WTC11 (cell line): Measurements from ENCODE around the gene OTOA. TPM values are rescaled to one million over a fixed set of nuclear protein-coding genes. Genes with fewer than 3 reads are reported as not detected.

Experiments used
- ATAC-seq: fragments of 200-7000 bp; cut with Tn5 transposase; 2 replicates; pipeline ENCODE4 v1.10.0; 2021; ENCODE audit warnings: mild to moderate bottlenecking, moderate library complexity
- CTCF ChIA-PET: fragments of 300-600 bp; sonication (Branson Sonifier 250); formaldehyde crosslinking; loops from one replicate; lab custom pipeline; 2021; ENCODE audit warnings: antibody characterized with exemption; lab: Charles Lee
- POLR2A ChIA-PET: fragments of 350-600 bp; sonication (Branson Sonifier 250); formaldehyde crosslinking; loops from one replicate; lab custom pipeline; 2021; ENCODE audit warnings: antibody characterized with exemption; lab: Charles Lee
- DNase-seq: peaks from one replicate; pipeline ENCODE4 v3.0.0; 2021; ENCODE audit warnings: low spot score
- H3K27ac Mint-ChIP-seq: 2 replicates; pipeline ENCODE4 v1.8.0; 2021; ENCODE audit warnings: mixed read lengths
- H3K27me3 Mint-ChIP-seq: 2 replicates; pipeline ENCODE4 v1.8.0; 2021; ENCODE audit warnings: low read depth, mild to moderate bottlenecking, moderate library complexity, mixed read lengths
- H3K36me3 Mint-ChIP-seq: 2 replicates; pipeline ENCODE4 v1.8.0; 2021; ENCODE audit warnings: mixed read lengths
- H3K4me1 Mint-ChIP-seq: 2 replicates; pipeline ENCODE4 v1.8.0; 2022; ENCODE audit warnings: mixed read lengths
- H3K4me3 Mint-ChIP-seq: 2 replicates; pipeline ENCODE4 v1.8.0; 2021; ENCODE audit warnings: mild to moderate bottlenecking, moderate library complexity, mixed read lengths
- H3K9me3 Mint-ChIP-seq: 2 replicates; pipeline ENCODE4 v1.8.0; 2021; ENCODE audit warnings: mixed read lengths
- AFF4 ChIP-seq: sonication (generic); formaldehyde crosslinking; IDR thresholded peaks from 2 replicates; pipeline ENCODE4 v1.8.1; 2023; ENCODE audit warnings: mild to moderate bottlenecking, missing genetic modification reagents, borderline replicate concordance
- ERG ChIP-seq: fragments of 250-450 bp; sonication (Bioruptor Pico); IDR thresholded peaks from 2 replicates; pipeline ENCODE4 v1.8.0; 2021; ENCODE audit warnings: mild to moderate bottlenecking
- GABPB1 ChIP-seq: sonication (generic); formaldehyde crosslinking; IDR thresholded peaks from 2 replicates; pipeline ENCODE4 v1.8.1; 2023; ENCODE audit warnings: mild to moderate bottlenecking, missing genetic modification reagents
- JAZF1 ChIP-seq: fragments of 250-450 bp; sonication (Bioruptor Pico); IDR thresholded peaks from 2 replicates; pipeline ENCODE4 v1.9.0; 2021; ENCODE audit warnings: moderate library complexity, mild to moderate bottlenecking, inconsistent platforms
- KAT7 ChIP-seq: sonication (generic); formaldehyde crosslinking; IDR thresholded peaks from 2 replicates; pipeline ENCODE4 v1.8.1; 2023; ENCODE audit warnings: missing genetic modification reagents, mild to moderate bottlenecking, borderline replicate concordance
- NR2C2 ChIP-seq: sonication (generic); formaldehyde crosslinking; IDR thresholded peaks from 2 replicates; pipeline ENCODE4 v1.8.0; 2022; ENCODE audit warnings: mild to moderate bottlenecking, missing genetic modification reagents
- RELA ChIP-seq: sonication (generic); formaldehyde crosslinking; IDR thresholded peaks from 2 replicates; pipeline ENCODE4 v1.8.1; 2022; ENCODE audit warnings: missing genetic modification reagents, mild to moderate bottlenecking, borderline replicate concordance
- SMAD3 ChIP-seq: sonication (generic); formaldehyde crosslinking; IDR thresholded peaks from 2 replicates; pipeline ENCODE4 v1.8.0; 2022; ENCODE audit warnings: missing genetic modification reagents, mild to moderate bottlenecking, borderline replicate concordance
- SMAD4 ChIP-seq: sonication (generic); formaldehyde crosslinking; IDR thresholded peaks from 2 replicates; pipeline ENCODE4 v1.8.0; 2022; ENCODE audit warnings: mild to moderate bottlenecking, missing genetic modification reagents
- TEAD1 ChIP-seq: sonication (generic); formaldehyde crosslinking; IDR thresholded peaks from 2 replicates; pipeline ENCODE4 v1.8.0; 2022; ENCODE audit warnings: mild to moderate bottlenecking, missing genetic modification reagents
- ZNF219 ChIP-seq: sonication (generic); formaldehyde crosslinking; IDR thresholded peaks from 2 replicates; pipeline ENCODE4 v1.8.0; 2023; ENCODE audit warnings: missing genetic modification reagents, mild to moderate bottlenecking, borderline replicate concordance
- ZNF281 ChIP-seq: sonication (generic); formaldehyde crosslinking; IDR thresholded peaks from 2 replicates; pipeline ENCODE4 v1.8.0; 2023; ENCODE audit warnings: mild to moderate bottlenecking, missing genetic modification reagents
- total RNA-seq: library from RNA; stranded (reverse); gene quantifications from 3 replicates; pipeline ENCODE4 v1.2.3, GENCODE V29; 2021
- TF ChIP-seq, protein P1 (sequence below): sonication (generic); formaldehyde crosslinking; IDR thresholded peaks from 2 replicates; pipeline ENCODE4 v1.8.1; 2023; ENCODE audit warnings: mild to moderate bottlenecking, missing genetic modification reagents
- TF ChIP-seq, protein P2 (sequence below): sonication (generic); formaldehyde crosslinking; IDR thresholded peaks from 2 replicates; pipeline ENCODE4 v1.8.1; 2022; ENCODE audit warnings: mild to moderate bottlenecking, moderate library complexity, missing genetic modification reagents
- TF ChIP-seq, protein P3 (sequence below): fragments of 250-450 bp; sonication (Bioruptor Pico); IDR thresholded peaks from 2 replicates; pipeline ENCODE4 v2.1.2; 2022; ENCODE audit warnings: mild to moderate bottlenecking, moderate library complexity

The OTOA gene
- total RNA-seq, 1 experiment from 2014 or later: 0.11 TPM

DNA sequence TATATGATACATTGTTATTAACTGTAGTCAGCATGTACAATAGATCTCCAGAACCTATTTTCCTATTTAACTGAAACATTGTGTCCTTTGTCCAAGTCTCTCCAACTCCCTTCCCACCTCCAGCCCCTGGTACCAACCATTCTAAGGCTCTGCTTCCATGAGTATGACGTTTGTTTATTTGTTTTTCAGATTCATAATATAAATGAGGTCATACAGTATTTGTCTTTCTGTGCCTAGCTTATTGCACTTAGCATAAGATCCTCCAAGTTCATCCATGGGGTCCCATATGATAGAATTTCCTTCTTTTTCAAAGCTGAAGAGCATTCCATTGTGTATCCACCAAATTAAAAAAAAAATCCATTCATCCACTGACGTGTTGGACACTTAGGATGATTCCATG is 39.4 kb downstream of the OTOA start (continued):
- TF ChIP-seq ZNF281 (CRISPR knock-in tag): no peak

DNA sequence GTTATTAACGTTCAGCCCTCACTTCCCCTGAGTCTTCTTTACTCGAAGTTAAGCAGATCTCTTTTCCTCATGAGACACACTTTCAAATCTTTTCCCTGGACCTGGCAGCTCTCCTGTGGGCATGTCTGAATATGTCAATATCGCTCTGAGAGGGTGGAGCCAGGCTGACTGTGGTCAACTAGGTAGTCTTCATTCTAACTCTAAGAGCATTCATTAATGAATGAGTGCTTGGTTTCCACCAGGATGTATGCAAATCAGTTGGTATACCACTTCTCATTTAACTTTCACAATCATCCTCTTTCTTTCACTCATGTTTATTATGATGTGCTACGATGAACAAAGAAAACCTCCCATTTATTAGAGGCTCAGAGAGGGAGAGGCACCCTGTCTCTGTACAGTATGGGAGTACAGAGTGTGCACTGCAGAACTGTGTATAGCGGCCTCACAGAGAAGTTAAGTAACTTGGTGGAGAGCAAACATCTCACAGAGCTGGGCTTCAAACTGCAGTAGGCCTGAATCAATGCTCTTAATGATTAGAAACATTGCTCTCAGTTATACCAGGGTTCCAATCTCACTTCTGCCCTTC is 39.9 kb downstream of the OTOA start:
- peaks cover 8% of the 10 kb centered on the region; the same call in 1 of the 2 replicates for H3K4me1 Mint-ChIP-seq
- DNase-seq (no peak), ATAC-seq (no peak)
- H3K4me3 Mint-ChIP-seq: no peak overlapping the region
- ChIA-PET CTCF (interaction anchor here (1.1 to 1.5 kb wide), 2 partner anchors 20 to 46 kb away, joined by 3 to 5 read pairs; no protein-coding TSS in a partner anchor), POLR2A (no interaction called here)
- H3K36me3 Mint-ChIP-seq: no peaks in the 10 kb centered on the region
- H3K27ac Mint-ChIP-seq: no peak overlapping the region
- TF ChIP-seq, protein P1, sequence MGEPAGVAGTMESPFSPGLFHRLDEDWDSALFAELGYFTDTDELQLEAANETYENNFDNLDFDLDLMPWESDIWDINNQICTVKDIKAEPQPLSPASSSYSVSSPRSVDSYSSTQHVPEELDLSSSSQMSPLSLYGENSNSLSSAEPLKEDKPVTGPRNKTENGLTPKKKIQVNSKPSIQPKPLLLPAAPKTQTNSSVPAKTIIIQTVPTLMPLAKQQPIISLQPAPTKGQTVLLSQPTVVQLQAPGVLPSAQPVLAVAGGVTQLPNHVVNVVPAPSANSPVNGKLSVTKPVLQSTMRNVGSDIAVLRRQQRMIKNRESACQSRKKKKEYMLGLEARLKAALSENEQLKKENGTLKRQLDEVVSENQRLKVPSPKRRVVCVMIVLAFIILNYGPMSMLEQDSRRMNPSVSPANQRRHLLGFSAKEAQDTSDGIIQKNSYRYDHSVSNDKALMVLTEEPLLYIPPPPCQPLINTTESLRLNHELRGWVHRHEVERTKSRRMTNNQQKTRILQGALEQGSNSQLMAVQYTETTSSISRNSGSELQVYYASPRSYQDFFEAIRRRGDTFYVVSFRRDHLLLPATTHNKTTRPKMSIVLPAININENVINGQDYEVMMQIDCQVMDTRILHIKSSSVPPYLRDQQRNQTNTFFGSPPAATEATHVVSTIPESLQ (CRISPR knock-in tag): no peak
- TF ChIP-seq GABPB1 (CRISPR knock-in tag) (no peak), ERG (CRISPR knock-in tag) (no peak), KAT7 (CRISPR knock-in tag) (no peak), SMAD3 (CRISPR knock-in tag) (no peak), AFF4 (CRISPR knock-in tag) (no peak), ZNF281 (CRISPR knock-in tag) (no peak), NR2C2 (CRISPR knock-in tag) (no peak), ZNF219 (CRISPR knock-in tag) (no peak), JAZF1 (CRISPR knock-in tag) (no peak), TEAD1 (CRISPR knock-in tag) (no peak), RELA (CRISPR knock-in tag) (no peak), SMAD4 (CRISPR knock-in tag) (no peak)
- TF ChIP-seq, protein P2, sequence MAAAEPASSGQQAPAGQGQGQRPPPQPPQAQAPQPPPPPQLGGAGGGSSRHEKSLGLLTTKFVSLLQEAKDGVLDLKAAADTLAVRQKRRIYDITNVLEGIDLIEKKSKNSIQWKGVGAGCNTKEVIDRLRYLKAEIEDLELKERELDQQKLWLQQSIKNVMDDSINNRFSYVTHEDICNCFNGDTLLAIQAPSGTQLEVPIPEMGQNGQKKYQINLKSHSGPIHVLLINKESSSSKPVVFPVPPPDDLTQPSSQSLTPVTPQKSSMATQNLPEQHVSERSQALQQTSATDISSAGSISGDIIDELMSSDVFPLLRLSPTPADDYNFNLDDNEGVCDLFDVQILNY: no peak
- TF ChIP-seq, protein P3, sequence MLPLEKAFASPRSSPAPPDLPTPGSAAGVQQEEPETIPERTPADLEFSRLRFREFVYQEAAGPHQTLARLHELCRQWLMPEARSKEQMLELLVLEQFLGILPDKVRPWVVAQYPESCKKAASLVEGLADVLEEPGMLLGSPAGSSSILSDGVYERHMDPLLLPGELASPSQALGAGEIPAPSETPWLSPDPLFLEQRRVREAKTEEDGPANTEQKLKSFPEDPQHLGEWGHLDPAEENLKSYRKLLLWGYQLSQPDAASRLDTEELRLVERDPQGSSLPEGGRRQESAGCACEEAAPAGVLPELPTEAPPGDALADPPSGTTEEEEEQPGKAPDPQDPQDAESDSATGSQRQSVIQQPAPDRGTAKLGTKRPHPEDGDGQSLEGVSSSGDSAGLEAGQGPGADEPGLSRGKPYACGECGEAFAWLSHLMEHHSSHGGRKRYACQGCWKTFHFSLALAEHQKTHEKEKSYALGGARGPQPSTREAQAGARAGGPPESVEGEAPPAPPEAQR (CRISPR knock-in tag): no peak
- no peaks in the 10 kb centered on the region for H3K9me3 Mint-ChIP-seq
- H3K27me3 Mint-ChIP-seq: no peaks in the 10 kb centered on the region
